ENCODE data around the gene INPP5D. TPM values are rescaled to one million over a fixed set of nuclear protein-coding genes. Genes with fewer than 3 reads are reported as not detected.

The INPP5D gene
- total RNA-seq, 1 experiment from 2014 or later = 2.3 TPM

DNA sequence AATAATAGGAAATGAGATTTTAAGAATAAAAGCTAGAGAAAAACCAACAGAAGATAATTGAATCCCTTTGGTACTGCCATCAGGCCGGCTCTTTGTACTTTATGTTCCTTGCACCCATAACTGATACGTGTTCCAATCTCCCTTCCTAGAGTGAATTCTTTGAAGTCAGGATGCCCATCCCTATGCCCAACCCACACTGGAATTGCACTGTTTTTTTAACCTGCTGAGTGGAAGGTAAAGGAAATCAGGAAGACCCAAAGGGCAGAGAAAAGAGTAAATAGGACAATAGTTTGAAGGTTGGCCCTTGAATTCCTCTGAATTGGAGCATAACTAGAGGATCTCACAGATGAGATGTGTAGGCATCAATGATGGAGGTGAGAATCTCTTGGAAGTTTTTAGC, 187.0 kb downstream of the INPP5D start:
- H3K27ac ChIP-seq (ENCODE audit: low read depth, low read length, poor library complexity, severe bottlenecking) = no peak overlapping the region
- H3K9me3 ChIP-seq (ENCODE audit: low read depth, low read length, poor library complexity, severe bottlenecking) = no peaks in the 10 kb centered on the region
- intact Hi-C loops (cut with micrococcal nuclease; ENCODE audit: unreplicated experiment) = no loop called here
- H3K27me3 ChIP-seq (replicated peaks; ENCODE audit: insufficient read depth, low read depth, low read length, poor library complexity) = no peaks in the 10 kb centered on the region
- no peaks in the 10 kb centered on the region for H3K4me1 ChIP-seq (ENCODE audit: insufficient read depth, low read length, poor library complexity, severe bottlenecking)
- no peak for DNase-seq (ENCODE audit: low spot score)
- POLR2A ChIA-PET (ENCODE audit: low non-redundant PET) = no interaction called here
- H3K4me3 ChIP-seq (ENCODE audit: low read depth, low read length, poor library complexity, severe bottlenecking) = no peak overlapping the region
- CTCF ChIA-PET = no interaction called here
- BruUV-seq (replicated peaks) = no TSS peak
- TF ChIP-seq, protein P1, sequence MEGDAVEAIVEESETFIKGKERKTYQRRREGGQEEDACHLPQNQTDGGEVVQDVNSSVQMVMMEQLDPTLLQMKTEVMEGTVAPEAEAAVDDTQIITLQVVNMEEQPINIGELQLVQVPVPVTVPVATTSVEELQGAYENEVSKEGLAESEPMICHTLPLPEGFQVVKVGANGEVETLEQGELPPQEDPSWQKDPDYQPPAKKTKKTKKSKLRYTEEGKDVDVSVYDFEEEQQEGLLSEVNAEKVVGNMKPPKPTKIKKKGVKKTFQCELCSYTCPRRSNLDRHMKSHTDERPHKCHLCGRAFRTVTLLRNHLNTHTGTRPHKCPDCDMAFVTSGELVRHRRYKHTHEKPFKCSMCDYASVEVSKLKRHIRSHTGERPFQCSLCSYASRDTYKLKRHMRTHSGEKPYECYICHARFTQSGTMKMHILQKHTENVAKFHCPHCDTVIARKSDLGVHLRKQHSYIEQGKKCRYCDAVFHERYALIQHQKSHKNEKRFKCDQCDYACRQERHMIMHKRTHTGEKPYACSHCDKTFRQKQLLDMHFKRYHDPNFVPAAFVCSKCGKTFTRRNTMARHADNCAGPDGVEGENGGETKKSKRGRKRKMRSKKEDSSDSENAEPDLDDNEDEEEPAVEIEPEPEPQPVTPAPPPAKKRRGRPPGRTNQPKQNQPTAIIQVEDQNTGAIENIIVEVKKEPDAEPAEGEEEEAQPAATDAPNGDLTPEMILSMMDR (conservative IDR thresholded peaks at IDR 0.05; ENCODE audit: low read depth, low read length) = no peak
- TF ChIP-seq EZH2 (IDR thresholded peaks at IDR 0.05; ENCODE audit: borderline replicate concordance, low read depth, low read length, poor library complexity, severe bottlenecking) = no peak
- no peaks in the 10 kb centered on the region for H3K36me3 ChIP-seq (ENCODE audit: insufficient read depth, low read length, poor library complexity, severe bottlenecking)

DNA sequence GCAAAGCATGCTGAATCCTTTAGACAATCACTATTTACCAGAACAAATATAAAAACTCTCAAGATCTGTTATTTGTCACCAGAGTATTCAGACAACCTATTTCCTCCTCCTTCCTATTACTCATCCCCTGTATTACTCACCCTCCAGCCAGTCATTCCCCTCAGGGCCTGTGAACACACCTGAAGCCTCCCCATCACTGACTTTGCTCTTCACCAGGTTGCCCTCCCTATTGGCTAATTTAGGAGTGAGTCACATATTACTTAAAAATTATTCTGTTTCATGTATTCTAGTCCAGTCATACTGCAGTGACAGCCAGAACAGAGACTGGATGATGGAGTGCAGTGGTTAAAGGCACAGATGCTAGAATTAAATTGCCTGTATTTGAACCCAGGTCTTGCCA, 187.6 kb downstream of the INPP5D start:
- CTCF ChIA-PET = no interaction called here
- POLR2A ChIA-PET (ENCODE audit: low non-redundant PET) = no interaction called here

DNA sequence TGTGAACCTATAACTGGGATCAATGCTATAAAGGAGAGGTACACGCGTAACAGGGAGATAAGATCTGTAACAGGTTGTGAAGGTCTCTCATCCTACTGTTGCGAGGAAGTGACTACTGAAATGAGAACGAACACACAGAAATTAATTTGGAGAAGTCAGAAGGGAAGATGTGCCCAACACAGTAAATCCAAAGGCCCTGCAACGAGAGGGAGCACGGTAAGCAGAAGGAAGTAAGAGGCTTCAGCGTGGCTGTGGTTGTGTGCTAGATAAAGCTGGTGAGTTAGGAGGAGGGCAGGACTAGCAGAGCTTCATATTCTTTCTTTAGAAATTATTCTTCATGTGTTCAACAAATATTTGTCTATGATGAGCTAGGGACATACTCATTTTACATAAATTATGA, 188.9 kb downstream of the INPP5D start:
- ChIA-PET CTCF (interaction anchor here (0.6 kb wide), 1 partner anchor 119 kb away, joined by 4 read pairs; no protein-coding TSS in a partner anchor), POLR2A (ENCODE audit: low non-redundant PET) (no interaction called here)
- no TSS peak for BruUV-seq (replicated peaks)

More for the DNA sequence above, 187.6 kb downstream of the INPP5D start:
- TF ChIP-seq EZH2 (IDR thresholded peaks at IDR 0.05; ENCODE audit: borderline replicate concordance, low read depth, low read length, poor library complexity, severe bottlenecking) = no peak
- TF ChIP-seq, protein P1 (conservative IDR thresholded peaks at IDR 0.05; ENCODE audit: low read depth, low read length) = no peak
- Histone ChIP-seq H3K27ac (ENCODE audit: low read depth, low read length, poor library complexity, severe bottlenecking) (no peak overlapping the region), H3K36me3 (ENCODE audit: insufficient read depth, low read length, poor library complexity, severe bottlenecking) (no peaks in the 10 kb centered on the region), H3K27me3 (replicated peaks; ENCODE audit: insufficient read depth, low read depth, low read length, poor library complexity) (no peaks in the 10 kb centered on the region), H3K4me1 (ENCODE audit: insufficient read depth, low read length, poor library complexity, severe bottlenecking) (no peaks in the 10 kb centered on the region), H3K9me3 (ENCODE audit: low read depth, low read length, poor library complexity, severe bottlenecking) (no peaks in the 10 kb centered on the region), H3K4me3 (ENCODE audit: low read depth, low read length, poor library complexity, severe bottlenecking) (no peak overlapping the region)
- no peak for DNase-seq (ENCODE audit: low spot score)
- BruUV-seq (replicated peaks) = no TSS peak
- intact Hi-C loops (cut with micrococcal nuclease; ENCODE audit: unreplicated experiment) = no loop called here

More for the DNA sequence above, 188.9 kb downstream of the INPP5D start:
- H3K36me3 ChIP-seq (ENCODE audit: insufficient read depth, low read length, poor library complexity, severe bottlenecking) = peaks cover 5% of the 10 kb centered on the region
- H3K27me3 ChIP-seq (replicated peaks; ENCODE audit: insufficient read depth, low read depth, low read length, poor library complexity) = no peaks in the 10 kb centered on the region
- no peak for DNase-seq (ENCODE audit: low spot score)
- H3K9me3 ChIP-seq (ENCODE audit: low read depth, low read length, poor library complexity, severe bottlenecking) = no peaks in the 10 kb centered on the region
- peaks cover 4% of the 10 kb centered on the region for H3K4me1 ChIP-seq (ENCODE audit: insufficient read depth, low read length, poor library complexity, severe bottlenecking)
- TF ChIP-seq, protein P1 (conservative IDR thresholded peaks at IDR 0.05; ENCODE audit: low read depth, low read length) = no peak
- no peak for TF ChIP-seq EZH2 (IDR thresholded peaks at IDR 0.05; ENCODE audit: borderline replicate concordance, low read depth, low read length, poor library complexity, severe bottlenecking)
- H3K27ac ChIP-seq (ENCODE audit: low read depth, low read length, poor library complexity, severe bottlenecking) = no peak overlapping the region
- no peak overlapping the region for H3K4me3 ChIP-seq (ENCODE audit: low read depth, low read length, poor library complexity, severe bottlenecking)
- intact Hi-C loops (cut with micrococcal nuclease; ENCODE audit: unreplicated experiment) = no loop called here

Data from A673 (cell line).